TTC549 (cell line): ENCODE measurements around the gene CCND3.
"Not testable (repeated sequence)": the region's sequence is repeated elsewhere in the genome, so short reads cannot be mapped to it uniquely, and the experiment has no call there.

ENCODE experiments used
- FAIRE-seq: peaks from 2 replicates; lab custom pipeline; 2012; peaks lifted over from hg19 to GRCh38; lab: Jason Lieb, UNC

Gene CCND3

DNA sequence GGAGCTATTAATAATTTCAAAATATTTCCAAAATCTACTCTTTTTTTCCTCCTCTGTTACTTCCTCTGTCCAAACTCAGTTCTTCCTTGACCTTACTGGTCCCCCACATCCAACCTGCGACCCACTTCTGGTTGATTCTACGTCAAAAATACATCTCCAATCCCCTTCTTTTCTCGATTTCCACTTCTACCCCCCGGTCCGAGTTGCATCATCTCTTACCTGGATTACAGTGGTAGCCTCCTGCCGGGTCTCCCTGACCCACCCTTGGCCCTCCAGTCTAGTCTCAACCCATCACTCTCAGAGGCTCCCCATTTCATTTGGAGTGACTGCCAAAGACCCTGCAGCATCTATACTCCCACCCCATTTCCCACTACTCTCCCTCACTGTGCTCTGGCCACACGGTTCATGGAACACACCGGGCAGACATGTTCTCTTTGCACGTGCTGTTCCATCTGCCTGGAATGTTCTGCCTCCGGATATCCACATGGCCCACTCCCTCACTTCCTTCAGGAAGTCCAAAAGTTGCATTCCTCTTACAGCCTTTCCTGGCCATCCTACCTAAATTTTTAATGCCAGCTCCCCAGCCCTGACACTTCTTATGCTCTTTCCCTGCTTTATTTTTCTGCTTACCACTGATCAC, 6.1 kb upstream of the CCND3 start:
- FAIRE-seq: no peak

DNA sequence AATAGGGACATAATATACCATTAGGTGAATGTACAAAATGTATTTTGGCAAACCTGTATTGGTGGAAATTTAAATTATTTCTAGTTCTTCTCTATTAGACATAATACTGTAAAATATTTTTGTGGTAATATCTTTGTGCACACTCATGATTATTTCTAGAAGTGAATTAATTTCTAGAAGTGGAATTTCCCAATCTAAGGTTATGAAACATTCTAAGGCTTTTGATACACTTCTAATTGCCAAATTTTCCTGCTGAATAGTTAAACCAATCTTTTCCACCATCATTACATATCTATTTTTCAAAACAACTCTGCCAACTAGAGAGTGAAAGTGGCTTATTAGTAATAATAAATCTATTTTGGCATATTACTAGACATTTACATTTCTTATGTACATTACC, 1.8 kb upstream of the CCND3 start:
- FAIRE-seq: no peak

DNA sequence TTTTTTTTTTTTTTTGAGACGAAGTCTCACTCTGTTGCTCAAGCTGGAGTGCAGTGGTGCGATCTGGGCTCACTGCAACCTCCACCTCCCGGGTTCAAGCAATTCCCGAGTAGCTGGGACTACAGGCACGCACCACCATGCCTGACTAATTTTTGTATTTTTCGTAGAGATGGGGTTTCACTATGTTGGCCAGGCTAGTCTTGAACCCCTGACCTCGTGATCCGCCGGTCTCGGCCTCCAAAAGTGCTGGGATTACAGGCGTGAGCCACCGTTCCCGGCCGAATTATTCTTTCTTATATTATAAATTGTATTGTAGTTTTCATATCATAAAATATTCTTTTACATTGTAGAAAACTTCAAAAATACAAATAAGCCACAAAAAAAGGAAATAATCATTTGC, 1.3 kb upstream of the CCND3 start:
- not testable (repeated sequence) for FAIRE-seq

DNA sequence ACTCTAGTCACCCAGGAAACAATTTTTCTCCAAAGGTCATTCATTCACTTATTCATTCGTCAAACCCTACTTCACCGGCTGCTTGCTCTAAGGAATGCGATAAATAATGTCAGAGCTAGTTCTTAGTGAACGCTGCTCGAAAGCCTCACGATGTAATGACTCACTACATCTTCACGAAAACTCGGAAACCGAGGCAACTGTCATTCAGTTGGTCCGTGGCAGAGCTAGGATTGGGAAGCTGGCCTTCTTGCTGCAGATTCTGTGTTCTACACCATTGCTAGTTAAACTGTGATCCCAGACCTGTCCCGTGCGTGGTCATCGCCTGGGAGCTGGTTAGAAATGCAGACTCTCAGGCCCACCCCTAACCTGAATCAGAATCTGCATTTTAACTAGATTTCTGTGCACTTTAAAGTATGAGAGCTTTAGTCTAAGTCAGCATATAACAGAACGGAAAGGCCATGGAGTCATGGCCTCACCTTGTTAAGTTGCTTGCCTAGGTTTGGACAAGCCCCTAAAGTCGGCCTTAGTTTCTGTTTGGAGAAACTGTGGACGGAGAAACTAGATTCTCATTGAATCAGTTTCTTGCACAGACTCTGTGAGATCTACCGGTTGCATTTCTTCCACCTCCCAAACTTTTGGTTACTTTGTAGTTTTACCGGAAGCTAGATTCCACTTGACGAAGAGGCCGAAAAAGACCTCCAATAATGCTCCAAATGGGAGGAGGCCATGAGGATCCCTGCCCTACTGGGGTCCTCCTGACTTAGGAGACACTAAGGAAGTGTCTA, 651 bp upstream of the CCND3 start:
- no peak for FAIRE-seq

DNA sequence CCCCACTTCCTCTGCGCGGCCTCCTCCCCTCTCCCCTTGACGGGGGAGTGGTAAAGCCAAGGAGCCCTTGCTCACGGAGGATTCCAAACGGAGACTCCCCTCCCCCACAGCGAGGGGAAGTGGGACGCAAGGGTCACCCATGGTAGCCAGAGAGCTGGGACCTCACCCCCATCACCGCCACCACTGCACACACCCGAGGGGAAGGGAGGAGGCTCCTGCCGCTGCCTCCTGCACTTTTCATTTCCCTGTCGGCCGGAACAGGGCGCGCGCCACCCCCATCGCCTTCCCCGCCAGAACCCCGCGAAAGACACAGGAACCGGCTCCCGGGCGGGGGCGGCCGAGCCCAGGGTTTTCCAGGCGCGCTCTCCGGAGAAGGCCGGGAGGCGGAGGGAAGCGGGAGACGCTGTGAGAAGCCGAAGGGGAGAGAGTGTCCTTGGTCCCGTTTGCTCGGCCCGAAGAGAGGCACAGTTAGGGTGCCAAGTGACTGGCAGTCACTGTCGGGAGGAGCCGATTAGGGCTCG, 789 bp downstream of the CCND3 start:
- no peak for FAIRE-seq

DNA sequence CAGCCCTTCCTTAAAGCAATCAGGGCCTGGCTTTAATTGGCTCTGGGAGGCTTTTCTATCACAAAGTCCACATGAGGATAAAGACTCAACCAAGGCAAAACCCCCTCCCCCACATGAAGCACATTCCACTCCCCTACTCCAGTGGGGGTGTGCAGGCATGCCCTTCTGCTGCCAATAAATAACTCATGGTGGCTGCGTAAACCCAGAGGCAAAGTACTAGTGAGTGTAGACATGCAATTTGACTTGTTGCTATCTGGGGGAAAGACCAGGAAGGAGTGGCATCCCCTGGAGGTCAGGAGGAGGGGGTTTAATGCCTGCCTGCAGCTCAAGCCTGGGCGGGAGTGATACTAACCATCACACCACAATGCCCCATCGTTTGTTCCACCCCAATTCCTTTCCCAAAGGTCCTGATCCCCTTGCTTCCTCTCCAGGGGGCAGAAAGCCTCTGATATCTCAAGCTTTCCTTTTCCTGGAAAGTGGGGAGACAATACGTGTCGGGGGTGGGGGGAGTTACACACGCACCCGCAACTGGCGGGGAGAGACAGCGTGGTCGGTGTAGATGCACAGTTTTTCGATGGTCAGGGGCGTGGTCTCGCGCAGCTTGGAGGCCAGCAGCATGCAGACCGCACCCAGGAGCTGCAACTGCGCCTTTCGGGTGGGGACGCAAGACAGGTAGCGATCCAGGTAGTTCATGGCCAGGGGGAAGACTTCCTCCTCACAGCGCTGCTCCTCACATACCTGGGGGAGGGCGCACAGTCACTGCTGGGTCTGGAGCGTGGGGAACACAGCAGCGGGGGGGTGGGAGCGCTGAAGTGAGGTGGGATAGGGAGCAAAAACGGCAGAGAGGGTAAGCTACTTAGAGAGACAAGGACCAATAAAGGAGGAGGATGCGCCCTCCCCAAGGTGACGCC, 1.5 kb downstream of the CCND3 start:
- FAIRE-seq: no peak

DNA sequence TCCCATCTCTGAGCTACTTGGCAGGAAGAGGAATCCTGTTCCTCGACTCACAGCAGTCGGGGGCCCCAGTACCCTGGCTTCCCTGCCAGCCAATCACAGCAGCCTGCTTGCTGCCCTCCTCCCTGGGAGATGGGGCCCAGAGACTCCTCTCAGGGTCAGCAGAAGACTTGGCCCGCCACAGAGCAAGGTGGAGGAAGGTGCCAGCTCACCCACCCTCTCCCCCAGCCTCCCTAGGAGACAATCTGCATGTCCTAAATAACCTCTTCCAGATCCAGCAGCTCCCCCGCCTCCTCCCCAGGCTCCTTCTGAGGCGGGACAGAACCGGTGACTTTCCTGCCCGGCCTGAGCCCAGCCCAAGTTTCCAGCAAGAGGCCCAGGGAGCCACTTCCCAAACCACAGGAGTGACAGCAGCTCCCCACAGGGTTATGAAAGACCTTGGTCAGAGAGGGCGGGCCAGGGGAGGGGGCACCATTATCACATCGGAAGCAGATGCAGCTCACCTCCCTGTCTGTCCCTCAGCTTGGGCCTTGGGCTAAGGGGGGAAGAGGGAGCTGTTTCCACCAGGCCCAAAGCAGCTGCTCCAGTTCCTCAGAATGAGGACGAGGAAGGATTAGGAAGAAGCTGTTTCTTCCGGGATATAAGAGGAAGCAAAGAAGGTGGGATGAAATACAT, 2.3 kb downstream of the CCND3 start:
- FAIRE-seq: no peak

DNA sequence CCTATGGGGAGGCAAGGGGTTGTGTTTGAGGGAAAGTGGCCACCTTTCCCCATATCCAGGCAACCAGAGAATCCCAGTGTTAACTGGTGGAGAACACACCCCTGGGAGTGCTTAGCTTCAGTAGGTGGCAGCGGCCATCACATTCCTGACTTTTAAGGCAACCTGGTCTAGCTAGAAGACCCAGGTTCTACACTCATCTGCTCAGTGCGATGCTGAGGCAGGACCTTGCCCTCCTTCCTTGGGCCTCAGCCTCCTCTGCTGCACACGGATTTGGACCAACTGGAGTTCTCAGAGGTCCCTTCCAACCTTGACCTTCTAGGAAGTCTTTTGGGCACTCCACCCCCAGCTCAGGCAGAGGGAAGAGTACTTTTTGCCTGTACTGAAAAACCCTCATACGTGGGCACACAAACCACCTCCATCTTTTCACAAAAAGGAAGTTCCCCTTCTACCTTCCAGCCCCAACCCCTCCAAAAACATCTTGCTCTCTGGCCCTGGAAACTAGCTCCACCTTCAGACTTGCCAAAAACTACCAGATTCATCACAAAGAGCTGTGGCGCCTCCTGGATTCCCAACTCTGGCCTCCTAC, 2.9 kb downstream of the CCND3 start:
- FAIRE-seq: no peak

DNA sequence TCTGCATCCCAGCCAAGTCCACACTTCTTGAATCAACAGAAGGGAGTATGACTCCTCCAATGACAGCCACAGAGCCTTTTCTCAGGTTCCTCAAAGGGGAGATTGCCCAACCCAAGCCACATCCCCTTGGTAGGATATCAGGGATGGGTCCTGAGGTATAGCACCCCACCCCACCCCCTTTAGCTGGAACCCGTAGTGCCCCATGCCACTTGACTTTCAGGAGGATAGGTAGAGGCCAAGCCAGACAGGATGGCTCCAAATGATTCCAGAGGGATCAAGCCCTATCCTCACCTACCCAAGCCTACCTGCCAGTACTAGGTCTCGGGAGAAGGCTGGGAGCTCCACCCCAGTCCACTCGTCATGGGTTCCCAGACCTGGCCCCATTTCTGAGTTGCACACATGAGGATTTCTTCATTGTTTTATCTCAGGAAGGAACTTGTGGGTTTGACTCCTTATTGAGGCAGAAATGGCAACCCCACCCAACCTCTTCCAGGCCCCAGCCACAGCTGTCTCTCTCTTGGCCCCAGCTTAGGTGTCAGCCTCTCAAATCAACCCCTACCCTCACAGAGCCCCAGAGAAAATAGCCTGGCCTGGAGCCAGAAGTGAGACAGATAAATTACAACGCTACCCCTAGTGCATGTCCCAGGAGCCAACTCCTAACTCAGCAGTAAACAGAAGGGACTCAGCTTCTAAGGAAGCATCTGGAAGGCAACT, 3.6 kb downstream of the CCND3 start:
- FAIRE-seq: no peak

DNA sequence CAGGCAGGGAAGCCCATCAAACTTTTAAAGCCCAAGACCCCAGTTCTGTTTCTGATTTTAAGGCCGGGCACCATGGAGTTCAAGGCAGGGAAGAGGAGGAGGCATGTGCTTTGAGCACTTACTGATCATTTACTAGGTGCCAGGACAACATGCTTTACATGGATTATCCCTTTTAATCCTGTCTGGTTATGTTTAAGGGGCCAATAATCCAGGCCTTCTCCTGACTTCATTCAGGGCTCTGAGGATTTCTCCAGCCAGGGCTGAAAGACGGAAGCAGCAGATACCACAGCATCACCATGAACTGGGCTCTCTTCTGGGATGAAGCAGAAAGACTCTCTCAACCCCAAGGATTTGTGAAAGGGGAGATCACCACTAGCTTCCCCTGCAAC, 4.1 kb downstream of the CCND3 start:
- FAIRE-seq: no peak

DNA sequence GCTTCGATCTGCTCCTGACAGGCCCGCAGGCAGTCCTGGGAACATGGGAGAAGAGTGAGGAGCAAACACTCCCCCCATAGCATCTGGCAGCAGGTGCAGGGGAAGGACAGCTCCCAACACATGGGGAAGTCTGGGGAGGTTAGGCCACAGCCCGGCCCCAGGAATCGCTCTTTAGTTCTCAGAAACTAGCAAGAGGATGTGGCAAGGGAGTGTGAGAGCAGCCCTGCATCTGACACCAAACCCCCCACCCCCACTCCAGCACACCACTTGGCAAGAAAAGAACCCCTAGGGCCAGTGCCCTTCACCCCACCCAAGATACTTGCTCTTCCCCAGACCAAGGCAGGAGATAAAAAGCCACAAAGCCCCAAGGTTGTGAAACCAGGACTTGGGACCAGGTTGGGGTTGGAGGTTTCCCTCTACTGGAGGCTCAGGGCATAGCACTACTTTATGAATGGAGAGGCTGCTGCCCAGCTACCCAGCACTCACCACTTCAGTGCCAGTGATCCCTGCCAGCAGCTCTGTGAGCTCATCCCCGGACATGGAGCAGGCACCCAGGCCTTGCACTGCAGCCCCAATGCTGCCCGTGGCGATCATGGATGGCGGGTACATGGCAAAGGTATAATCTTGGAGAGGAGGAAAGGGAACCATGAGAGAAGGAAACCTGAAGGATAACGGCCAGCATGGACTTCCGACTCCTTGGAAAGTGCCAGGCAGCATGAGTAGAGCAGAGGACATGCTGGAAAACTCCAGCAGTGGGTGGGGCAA, 5.4 kb downstream of the CCND3 start:
- no peak for FAIRE-seq

DNA sequence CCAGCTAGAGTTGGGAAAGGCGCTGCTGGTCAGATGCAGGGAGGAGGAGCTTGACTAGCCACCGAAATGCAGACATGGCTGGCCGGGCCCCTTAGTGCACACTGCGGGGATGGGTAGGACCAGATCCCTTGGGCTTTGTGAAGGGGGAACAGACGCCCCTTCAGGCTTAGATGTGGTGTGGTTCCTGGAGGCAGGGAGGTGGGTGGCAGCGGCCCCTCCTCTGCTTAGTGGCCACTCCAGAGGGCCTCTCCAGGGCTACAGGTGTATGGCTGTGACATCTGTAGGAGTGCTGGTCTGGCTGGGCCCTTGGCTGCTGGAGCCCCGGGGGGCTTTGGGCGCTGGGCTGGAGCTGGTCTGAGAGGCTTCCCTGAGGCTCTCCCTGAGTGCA, 5.9 kb downstream of the CCND3 start:
- no peak for FAIRE-seq

DNA sequence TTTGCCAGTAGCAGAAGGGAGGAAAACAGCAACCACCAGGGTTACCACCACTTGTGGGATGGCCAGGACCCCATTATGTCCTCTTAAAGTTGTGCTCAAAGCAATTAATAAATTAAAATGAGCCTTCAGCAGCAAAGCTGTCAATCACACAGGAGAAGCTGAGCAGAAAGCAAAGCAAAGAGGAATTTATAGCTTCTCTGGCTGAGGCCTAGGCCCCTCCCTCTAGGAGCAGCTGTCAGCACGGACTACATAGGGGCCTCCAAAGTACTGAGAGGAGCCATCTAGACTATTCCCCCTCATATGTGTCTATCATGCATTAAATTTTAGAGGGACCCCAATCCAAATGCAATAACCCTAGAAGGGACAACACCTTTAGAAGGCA, 6.4 kb downstream of the CCND3 start:
- no peak for FAIRE-seq

DNA sequence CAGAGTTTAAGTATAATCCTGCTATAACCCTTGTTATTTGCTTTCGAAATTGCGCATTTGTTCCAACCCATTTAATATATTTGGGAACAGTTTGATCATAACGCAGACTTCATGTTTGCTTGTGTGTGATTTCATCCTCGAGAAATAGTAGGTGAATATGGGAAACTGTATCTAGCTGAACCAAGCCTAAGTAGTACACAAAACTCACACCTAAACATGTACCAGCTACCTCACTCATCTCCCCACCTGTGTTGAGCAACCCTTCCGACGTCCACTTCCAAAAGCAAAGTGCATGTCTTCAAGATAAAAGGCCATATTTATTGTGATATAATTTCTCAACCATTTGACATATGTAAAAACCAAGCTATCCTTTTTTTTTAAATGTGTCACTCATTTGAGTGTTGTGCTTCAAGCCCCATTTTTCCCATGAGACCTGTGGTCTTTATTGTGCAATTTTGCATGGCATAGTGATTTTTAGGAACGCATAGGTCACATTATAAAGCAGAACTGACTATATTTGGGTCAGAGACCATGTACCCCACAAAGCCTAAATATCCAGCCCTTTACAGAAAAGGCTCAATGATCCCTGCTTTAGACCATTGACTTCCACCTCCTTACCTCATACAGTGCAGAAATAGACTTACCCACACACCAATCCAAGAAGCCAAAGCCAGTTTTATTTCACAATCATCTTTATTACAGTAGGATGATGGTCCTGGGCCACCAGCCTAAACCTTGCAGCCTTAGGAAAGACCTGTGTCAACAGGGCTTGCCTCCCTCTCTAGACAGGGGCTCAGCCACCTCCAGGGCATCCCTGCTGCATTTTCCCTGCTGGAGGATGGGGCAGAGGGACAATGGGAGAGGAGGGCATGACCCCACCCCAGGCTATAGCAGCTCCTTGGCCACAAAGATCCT, 7.1 kb downstream of the CCND3 start:
- no peak for FAIRE-seq

DNA sequence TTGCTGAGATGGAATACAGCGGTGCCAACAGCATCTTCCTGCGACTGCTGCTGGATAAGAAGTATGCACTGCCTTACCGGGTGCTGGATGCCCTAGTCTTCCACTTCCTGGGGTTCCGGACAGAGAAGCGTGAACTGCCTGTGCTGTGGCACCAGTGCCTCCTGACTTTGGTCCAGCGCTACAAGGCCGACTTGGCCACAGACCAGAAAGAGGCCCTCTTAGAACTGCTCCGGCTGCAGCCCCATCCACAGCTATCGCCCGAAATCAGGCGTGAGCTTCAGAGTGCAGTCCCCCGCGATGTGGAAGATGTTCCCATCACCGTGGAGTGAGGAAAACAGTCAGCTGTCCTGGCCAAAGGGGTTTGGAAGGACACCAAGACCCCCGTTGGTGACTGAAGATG, 9.2 kb downstream of the CCND3 start:
- no peak for FAIRE-seq

DNA sequence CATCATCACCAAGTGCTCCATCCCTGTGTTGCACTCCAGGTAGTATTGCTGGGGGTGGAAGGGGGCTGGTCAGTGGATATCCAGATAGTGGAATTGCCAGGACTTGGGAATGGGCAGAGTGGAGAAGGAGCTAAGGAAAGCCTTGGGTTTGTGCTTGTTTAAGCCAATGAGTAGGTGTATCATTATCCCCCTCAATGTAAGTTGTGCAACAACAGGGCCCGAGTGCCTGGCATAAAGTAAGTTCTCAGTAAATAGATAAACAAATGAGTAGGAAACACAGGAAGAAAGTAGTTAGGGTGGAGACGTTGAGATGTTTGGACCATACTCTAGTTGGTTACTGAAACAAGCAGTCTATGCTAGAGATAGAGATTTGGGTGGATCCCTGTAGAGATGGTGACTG, 9.8 kb downstream of the CCND3 start:
- FAIRE-seq: no peak

DNA sequence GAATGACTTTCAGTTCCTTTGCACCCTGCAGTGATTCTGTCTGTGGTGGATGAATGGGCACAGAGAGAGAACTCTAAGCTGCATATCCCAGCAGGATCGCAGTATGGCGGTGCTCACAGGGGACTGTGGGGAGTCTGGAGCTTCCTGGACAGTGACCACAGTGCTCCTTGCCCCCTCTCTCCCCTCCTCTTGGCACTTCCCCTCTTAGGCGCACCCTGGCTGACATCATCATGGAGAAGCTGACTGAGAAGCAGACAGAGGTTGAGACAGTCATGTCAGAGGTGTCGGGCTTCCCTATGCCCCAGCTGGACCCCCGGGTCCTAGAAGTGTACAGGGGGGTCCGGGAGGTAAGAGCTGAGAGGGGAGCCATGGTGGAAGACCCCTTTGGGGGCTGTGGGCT, 11.7 kb downstream of the CCND3 start:
- FAIRE-seq: no peak

DNA sequence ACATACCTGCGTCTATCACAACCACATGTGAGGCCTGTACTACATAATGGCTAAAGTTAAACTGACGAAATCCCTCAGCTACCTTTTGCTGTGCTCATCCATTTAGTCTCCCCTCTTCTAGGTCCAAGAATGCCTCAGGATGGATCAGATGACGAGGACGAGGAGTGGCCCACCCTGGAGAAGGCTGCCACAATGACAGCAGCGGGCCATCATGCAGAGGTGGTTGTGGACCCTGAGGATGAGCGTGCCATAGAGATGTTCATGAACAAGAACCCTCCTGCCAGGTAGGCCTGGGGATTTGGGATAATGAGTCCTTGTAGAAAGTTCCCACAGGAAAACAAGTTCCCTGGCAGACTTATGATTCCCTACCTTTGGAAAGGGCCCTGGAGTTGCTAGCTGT, 14.4 kb downstream of the CCND3 start:
- FAIRE-seq: no peak

DNA sequence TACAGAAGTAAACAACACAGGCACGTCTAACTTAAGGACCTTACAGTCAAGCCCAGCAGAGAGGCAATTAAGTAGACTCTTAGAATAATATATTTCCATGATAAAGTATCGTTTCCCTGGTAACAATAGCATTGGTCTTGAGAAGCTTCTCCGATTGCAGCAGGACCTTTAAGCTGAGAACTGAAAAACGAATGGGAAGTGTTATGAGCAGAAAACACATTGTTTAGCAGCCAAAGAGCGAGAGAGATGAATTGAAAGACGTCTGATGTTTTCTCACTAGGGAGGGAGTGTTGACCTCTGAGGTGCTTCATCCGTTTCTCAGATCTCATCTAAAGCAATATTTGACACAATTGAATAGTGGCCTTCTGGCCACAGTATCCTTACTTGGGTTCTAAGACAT, 19.5 kb downstream of the CCND3 start:
- no peak for FAIRE-seq

DNA sequence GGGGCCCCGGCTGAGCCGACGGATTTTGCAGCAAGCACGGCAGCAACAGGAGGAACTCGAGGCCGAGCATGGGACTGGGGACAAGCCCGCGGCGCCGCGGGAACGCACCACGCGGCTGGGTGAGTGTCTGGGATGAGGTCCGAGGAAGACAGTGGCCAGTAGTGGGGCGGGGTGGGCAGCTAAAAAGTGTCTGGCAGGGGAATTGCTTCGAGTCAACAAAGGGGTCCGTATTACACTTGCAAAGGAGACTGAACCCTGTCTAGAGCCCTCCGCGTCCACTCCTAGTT, 20.0 kb downstream of the CCND3 start:
- FAIRE-seq: no peak
